GM18867 (cell line): ENCODE data around the gene KIAA0930.
"Not testable (repeated sequence)": the region's sequence is repeated elsewhere in the genome, so short reads cannot be mapped to it uniquely, and the experiment has no call there.

Experiments used
- ATAC-seq: cut with Tn5 transposase; IDR thresholded peaks from one replicate; pipeline ENCODE4 v1.9.1; 2021; ENCODE audit warnings: mild to moderate bottlenecking, moderate library complexity; ENCODE audit not compliant: unreplicated experiment

Gene KIAA0930

DNA sequence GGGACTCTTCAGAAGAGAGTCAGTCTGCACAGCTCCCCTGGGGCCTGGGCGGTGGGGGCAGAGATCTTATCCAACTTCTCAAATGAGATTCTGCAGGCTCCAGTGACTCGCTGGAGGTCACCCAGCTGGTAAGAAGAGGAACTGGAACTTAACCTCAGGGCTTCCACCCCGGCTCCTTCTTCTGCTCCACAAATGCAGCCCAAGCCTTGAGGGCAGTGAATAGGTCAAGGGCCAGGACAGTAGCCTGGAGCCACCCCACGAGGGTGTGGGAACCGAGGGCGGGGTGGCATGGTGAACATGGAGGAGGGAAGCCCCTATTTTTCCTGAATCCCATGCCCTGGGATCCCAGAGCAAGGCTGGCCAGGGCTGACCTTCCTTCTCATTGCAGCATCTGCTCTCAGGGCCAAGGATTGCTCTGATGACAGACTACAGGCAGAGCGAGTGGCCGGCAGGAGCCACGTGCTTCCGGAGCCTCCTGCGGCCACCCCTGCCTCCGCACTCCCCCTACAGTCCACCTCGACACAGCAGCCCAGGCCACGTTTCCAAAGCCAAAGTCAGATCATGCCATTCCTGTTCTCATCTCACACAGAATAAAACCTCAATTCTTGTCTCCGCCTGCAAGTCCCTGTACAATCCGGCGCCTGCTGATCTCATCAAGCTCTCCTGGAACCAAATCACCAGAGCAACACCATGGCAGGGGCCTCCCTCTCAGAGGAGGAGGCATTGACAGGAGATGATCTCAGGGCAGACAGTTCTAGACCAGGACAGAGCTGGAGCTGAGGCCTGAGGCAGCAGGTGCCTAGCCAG is 23.0 kb upstream of the KIAA0930 start:
- ATAC-seq: peak; percentile 72

DNA sequence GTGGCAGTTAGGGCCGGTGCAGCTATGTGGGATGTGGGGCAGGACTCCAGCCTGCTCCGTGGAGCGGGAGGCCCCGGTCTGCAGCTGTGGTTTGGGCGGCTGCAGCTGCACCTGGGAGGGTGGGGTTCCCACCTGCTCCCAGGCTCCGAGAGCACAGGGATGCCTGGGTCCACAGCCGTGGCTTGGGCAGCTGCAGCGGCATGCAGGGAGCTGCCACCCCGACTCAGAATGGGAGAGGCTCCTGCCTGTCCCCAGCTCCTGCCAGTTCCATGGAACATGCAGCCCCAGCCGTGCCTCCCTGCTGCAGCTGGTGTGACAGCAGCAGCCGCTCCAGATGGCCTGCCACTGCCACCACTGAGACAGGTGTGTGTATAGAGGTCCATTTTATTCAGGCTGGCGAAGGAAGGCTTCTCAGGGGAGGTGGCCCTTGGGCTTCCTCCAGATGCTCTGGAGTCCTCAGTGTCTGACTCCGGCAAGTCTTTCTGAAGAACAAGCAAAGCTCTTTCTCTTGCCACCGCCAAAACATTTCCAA is 22.3 kb upstream of the KIAA0930 start:
- ATAC-seq: peak; percentile 26

DNA sequence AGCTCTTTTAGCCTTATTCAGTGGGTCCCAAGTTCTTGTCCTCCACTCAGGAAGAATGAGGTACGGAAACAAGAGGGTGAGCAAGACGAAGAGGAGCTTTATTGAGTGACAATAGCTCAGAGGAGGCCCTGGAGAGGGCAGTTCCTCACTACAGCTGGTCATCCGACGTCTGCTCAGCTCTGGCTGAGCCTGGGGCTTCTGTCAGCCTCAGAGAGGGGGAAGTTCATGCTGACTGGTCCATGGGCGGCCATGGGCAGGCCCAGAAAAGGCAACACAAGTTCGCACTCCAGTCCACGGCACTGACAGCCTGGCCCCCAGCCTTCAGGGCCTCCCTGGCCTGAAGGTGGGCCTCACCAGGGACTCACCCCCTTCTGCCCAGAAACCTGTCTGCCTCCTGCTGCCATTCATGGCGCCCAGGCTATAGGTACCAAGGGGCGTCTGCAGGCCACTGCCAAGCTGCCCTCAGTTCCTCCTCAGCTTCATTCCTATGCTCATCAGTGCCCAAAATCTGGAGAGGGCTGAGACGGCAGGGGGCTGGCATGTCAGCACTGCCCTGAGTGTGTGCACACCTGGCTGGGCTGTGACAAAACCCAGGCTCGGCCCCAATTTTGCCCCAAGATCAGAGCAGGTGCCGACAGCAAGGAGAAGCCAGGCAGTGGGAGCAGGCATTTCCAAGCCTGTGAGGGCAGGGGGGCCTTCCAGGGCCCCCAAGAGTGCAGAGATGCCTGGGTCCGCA is 21.7 kb upstream of the KIAA0930 start:
- no peak for ATAC-seq

DNA sequence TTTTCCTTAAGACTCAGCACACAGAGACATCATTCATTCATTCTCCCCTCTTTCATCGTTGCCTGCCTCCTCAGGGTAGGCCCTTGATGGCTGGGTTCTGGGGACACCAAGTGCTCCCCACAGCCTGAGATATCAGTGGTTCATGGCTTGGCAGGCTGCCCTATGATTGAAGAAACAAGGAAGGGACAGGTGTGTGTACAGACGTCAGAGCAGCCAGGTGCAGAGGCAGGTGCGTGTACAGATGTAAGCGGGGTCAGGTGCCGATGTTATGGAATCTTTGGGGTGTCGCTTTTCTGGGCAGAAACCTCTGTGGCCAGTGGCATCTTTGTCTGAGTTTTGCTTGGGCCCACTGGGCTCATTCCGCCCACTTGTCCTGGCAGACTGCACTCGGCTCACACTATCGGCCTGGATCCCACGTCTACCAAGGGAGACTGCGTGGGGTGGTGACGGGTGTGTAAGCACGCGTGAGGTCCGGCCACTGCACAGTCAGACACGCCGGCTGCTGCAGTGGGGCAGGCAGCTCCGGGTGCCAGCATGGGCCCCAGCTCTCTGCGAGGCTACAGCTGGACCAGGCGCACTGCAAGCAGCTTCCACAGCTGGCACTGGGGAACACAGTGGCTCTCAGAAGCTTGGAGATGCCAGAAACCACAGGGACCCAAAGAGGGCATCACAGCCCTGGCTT is 20.9 kb upstream of the KIAA0930 start:
- ATAC-seq: no peak

DNA sequence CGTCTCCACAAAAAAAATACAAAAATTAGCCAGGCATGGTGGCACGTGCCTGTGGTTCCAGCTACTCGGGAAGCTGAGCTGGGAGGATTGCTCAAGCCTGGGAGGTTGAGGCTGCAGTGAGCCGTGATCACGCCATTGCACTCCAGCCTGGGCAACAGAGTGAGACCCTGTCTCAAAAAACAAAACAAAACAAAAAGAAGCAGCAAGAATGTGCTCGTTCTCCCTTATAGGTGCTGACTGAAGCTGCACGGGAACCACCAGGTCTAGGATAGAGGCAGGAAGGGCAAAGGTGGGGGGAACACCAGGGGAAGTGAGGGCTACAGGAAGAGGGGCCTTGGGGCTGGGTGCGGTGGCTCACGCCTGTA is 19.7 kb upstream of the KIAA0930 start:
- not testable (repeated sequence) for ATAC-seq

DNA sequence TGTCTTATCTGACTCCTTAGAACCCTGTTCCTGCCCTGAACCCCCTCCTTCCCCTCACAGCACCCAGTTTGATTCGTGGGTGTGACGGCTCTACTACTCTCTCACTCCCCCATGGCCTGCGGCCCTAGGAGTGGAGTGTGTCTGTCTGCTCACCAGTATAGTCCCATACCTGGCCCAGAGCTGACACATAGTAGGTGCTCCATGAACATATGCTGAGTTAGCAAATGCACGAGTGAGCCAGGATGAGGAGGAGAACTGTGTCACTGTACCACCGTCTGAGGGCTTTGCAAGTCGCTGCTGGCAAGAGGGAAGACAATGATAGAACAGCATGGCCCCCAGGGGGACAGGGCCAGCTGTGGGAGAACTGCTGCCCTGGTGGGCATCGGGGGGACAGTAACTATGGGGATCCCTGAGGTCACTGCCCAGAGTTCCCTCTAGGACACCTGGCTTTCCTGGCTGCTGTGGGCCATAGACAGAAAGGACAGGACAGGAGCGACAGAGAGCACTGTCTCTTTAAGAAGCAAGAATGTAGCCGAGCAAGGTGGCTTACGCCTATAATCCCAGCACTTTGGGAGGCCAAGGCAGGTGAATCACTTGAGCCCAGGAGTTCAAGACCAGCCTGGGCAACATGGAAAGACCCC is 19.2 kb upstream of the KIAA0930 start:
- no peak for ATAC-seq

DNA sequence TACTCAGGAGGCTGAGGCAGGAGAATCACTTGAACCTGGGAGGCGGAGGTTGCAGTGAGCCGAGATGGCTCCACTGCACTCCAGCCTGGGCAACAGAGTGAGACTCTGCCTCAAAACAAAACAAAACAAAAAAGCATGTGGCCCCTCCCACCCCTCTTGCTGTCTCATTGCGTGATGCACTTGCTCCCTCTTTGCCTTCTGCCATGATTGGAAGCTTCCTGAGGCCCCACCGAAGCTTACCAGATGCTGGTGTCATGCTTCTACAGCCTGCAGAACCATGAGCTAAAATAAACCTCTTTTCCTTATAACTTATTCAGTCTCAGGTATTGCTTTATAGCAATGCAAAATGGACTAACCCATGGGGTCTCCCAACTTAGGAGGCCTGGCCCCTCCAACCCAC is 17.2 kb upstream of the KIAA0930 start:
- not testable (repeated sequence) for ATAC-seq

DNA sequence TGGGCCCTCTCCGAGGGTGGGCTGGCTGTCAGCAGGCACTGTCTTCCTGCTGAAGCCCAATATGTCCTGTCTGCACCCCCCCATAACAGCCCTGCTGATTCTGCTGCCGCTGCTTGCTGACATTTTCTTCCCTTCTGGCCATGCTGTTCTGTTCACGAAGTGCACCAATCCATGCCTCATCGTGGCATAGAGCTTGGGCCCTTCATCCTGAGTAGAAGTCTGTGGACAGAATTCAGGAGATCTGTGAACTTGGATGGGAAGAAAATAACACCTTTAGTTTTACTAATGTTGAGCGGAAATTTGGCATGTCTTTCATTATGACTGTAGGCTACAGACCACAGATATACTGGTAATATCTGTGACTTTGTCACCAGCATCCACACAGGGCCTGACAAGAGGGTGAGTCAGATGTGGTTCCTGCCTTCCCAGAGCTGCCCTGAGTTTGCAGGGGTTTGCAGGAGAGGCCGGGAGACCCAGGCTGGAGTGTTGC is 14.1 kb upstream of the KIAA0930 start:
- ATAC-seq: peak; percentile 66

DNA sequence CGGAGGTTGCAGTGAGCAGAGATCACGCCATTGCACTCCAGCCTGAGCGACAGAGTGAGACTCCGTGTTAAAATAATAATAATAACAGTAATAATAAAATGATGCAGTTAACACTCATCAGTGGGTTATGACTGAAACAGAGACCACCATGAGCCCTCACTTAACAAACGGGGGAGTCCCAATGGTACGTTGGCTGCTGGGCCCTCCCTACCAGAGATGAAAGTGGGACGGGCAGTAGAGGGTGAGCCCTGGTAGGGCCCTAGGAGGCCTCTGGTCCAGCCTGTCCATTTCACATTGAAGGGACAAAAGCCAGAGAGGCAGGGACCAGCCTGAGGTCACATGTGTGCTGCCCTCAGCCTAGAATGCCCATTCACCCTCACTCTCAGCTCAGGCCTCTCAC is 13.7 kb upstream of the KIAA0930 start:
- ATAC-seq: no peak

DNA sequence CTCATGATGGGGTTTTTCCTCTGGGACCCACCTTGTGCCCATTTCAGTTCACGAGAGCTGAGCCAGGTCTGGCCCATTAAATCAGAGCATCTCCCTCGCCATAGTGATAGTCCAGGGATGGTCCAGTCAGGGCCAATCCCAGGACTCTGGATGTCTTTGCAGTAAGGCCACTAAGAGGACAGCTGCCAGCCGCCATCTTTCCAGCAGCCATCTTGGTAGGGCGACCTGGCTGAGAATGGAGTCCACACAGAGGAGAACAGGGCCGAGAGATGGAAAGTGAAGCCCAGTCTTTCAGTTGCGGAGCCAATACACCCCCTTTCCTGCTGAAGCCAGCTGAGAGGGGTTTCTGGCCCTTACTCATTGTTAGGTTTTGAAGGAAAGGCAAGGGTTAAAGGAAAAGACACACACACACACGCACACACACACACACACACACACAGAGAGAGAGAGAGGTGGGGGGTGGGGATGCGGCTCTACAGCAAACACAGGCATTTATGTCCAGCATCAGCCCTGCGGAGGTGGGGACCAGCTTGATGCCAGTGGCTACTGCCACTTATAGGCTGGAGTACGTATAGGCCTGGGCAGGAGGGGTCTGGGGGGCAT is 12.4 kb upstream of the KIAA0930 start:
- no peak for ATAC-seq

DNA sequence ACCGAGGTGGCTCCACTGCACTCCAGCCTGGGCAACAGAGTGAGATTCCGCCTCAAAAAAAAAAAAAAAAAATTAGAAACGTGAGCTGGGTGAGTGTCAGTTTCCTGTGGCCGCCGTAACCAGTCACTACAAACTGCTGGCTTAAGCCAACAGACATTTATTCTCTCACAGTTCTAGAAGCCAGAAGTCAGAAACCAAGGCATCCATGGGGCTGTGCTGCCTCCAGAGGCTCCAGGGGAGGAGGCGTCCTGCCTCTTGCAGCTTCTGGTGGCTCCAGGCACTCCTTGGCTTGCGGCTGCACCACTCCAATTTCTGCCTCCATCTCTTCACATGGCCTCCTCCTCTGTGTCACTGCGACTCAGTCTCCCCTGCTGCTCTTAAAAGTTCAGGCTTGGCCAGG is 11.1 kb upstream of the KIAA0930 start:
- no peak for ATAC-seq

DNA sequence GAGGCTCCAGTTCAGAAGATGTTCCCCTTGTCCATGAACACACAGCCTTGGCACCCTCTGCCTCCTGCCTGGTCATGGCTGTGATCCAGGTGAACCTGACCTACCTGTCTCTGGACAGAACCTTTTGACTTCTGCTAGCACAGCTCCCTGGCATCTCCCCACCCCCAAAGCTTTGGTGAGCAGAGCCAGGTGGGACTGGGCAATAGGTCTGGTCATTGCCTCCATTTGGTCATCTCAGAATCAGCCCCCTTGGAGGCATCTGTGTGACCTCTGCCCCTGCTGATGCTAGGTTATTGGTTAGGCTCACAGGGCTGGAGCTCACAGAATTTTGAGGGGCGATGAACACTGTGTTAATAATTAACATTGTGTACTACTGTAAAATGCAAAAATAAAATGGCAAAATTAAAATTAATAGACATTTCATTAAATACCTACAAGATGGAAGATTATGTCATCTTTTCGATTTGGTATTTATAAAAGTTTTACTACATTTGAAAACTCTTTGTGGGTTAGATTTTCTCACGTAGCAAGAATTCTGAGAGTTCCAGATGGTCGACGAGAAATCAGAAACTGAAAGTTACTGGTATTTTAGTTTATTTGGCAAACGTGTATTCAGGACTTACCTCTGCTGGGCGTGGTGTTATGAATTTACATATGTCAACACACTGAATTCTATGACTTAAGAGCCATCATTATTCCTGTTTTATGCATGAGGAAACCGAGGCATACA is 8.3 kb upstream of the KIAA0930 start:
- peak; percentile 74 for ATAC-seq

DNA sequence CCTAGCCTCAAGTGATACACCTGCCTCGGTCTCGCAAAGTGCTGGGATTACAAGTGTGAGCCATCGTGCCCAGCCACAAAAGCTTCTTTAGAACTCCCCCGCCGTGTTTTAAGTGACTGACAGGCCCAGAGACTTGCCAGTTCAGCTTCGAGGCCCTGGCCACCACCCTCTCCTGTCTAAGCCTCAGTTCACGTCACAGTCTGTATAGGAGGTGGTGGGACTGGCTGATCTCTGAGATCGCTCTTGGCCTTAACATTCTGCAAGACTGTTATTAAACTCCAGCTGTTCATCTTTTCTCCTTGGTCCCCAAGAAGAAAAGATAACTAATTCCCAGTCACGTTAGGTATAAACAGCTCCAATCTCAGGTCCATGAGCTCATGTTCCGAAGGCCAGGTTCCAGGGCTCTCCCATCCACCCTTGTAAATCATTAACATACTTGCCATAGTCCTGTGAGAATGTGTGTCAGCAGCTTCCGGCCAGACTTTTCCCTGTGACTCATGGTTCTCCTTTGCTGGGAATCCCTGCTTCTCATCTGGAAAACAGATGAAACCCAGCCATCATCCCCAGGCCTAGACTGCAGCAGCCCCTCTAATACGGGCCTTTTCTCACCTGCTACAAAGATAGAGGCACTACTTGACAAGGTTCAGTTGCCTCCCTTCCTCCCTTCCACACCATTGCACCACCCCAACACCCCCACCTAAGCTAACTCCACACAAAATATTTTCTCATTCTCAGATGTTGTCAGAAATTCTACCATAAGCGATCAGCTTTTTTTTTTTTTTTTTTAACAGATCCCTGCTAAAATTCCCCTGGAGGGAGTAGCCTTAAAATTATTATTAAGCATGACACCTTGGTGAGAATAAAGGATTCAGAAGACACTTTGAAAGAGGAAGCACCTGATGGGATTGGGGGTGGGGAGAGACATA is 5.6 kb upstream of the KIAA0930 start:
- ATAC-seq: no peak

DNA sequence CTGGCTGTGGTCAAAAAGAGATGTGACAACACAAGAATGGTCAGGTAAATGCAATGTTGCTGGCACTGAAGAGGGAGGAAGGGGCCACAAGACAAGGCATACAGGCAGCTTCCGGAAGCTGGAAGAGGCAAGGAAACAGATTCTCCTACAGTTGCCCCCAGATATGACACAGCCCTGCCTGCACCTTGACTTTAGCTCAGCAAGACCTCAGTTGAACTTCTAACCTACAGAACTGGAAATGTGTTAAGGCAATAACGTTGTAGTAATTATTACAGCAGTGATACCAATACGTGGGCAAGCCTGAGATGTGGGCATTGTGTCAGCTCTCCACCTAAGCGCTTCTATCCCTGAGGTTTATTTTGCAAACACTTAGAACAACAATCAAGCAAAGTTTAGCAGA is 4.2 kb upstream of the KIAA0930 start:
- no peak for ATAC-seq

DNA sequence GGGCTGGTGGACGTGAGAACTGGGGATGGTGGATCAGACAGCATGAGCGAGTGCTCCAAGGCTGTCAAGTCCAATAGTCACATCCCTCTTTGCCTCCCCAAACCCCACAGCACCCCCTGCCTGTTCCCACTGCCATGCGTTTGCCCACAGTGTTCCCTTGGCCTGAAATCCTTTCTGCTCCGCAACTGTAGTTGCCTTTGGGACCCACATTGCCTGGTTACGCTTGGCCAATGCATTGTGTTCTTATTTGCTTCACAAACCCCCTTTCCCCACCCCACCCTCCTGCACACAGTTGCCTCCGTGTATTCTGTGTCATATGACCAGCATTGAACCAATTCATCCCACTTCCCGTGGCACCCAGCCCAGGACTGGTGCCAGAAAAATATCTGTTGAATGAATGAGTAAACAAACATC is 2.1 kb upstream of the KIAA0930 start:
- ATAC-seq: no peak

DNA sequence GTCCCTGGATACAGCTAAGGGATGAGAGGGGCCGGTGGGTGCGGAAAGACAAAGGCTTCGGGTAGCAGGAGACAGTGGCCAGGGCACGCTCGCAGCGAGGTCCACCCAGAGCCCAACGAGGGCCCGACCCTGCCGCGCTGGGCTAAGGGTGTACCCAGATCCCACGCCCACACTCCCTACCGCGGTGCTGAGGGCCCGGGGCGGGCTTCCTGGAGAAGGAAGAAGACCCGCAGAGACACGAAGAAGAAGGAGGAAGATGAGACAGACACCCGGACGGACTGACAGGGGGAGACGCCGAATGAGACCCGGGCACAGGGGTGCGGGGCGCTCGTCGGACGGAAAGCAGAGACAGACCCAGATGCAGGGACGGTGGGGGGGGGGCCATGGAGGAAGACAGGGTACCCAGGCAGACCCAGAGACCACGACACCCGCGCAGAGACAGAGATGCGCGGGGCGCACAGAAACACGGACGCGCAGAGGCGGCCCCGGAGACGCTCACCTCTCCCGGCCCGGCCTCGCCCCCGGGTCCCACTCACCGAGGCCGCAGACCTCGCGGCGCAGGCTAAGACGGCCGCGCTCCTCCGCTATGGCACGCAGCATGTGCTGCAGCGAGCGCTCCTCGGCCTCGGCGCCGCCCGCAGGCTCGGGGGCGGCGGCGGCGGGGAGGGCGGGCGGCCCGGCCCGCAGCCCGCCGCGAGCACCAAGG is 437 bp downstream of the KIAA0930 start:
- no peak for ATAC-seq

DNA sequence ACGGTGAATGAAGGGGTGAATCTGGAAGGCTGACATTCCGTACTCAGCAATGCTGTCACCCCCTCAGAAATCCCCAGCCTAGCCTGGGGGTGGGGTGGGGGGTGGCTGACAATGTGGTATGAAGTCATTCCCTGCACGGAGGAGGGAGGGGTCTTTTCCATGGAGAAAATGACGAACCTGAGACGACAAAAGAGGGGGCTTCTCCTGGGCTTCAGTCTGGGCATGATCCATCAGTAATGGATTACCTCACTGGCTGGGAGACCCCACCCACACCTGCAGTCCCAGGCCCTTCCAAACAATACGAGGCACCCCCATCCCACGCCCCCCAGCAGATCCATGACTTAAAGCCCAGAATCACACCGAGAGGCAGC is 1.0 kb downstream of the KIAA0930 start:
- ATAC-seq: no peak

DNA sequence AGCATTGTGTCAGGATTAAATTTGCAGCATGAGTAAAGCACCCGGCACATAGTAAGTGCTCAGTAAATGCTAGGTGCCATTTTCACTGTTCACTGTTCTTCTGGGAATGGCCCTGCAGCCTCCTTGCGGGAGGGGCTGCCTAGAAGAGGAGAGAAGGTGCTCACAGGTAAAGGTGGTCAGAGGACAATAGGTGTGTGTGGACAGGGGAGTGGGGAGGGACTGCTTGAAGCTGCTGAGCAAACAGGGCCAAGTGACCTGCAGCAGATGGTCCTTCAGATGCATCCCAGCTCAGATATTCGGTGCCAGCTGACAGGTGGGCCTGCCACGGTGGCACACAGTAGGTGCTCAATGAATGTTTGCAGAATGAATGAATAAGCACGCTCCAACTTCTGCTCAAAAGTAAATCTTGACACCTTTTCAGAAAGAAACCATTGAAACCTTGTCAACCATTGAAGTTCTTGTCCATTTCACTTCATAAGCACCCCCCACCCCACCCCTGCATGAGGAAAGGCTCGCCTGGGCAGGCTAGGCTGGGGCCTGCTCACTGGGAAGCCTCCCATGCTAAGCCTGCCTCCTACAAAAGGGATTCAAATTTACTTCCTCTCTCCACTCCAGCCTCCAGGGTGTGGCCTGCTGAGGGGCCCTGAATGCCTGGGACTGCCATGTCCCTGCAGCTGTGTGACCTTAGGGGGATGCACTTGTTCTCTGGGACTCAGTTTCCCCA is 1.6 kb downstream of the KIAA0930 start:
- no peak for ATAC-seq
